ENCODE data around the gene ADCY2. TPM values are rescaled to one million over a fixed set of nuclear protein-coding genes. Genes with fewer than 3 reads are reported as not detected.

The ADCY2 gene
- total RNA-seq, 4 donors from 2014 or later = 0.19 to 2.7 (median 0.59) TPM; not detected in 1

- Histone ChIP-seq H3K27me3 (no peaks in the 10 kb centered on the region), H3K27ac (no peak overlapping the region), H3K4me1 (no peaks in the 10 kb centered on the region), H3K4me3 (no peak overlapping the region), H3K36me3 (no peaks in the 10 kb centered on the region), H3K9me3 (no peaks in the 10 kb centered on the region)
- 44 to 70% methylated on average over 2 of the region's 2 CpGs for WGBS, 2 donors
- intact Hi-C loops (cut with DNase I) = no loop called here
- DNase-seq = no peak
- TF ChIP-seq POLR2A (IDR thresholded peaks at IDR 0.05) = no peak
- no peak for TF ChIP-seq CTCF (IDR thresholded peaks at IDR 0.05)
Observed at GRCh38 chr5:7468742-7469141, 72.8 kb downstream of the ADCY2 start.

- intact Hi-C loops (cut with DNase I) = no loop called here
- DNase-seq = no peak
- TF ChIP-seq POLR2A (IDR thresholded peaks at IDR 0.05) (no peak), CTCF (IDR thresholded peaks at IDR 0.05) (no peak)
- WGBS, 2 donors = 78 to 85% methylated on average over 1 of the region's 1 CpG
- H3K27me3 ChIP-seq = no peaks in the 10 kb centered on the region
- no peaks in the 10 kb centered on the region for H3K36me3 ChIP-seq
- no peaks in the 10 kb centered on the region for H3K9me3 ChIP-seq
- H3K27ac ChIP-seq = no peak overlapping the region
- no peak overlapping the region for H3K4me3 ChIP-seq
- no peaks in the 10 kb centered on the region for H3K4me1 ChIP-seq
Observed at GRCh38 chr5:7471710-7472109, 75.8 kb downstream of the ADCY2 start.

- no peaks in the 10 kb centered on the region for H3K4me1 ChIP-seq
- no peak overlapping the region for H3K4me3 ChIP-seq
- intact Hi-C loops (cut with DNase I) = no loop called here
- DNase-seq = no peak
- H3K27ac ChIP-seq = no peak overlapping the region
- no peaks in the 10 kb centered on the region for H3K36me3 ChIP-seq
- no peak for TF ChIP-seq CTCF (IDR thresholded peaks at IDR 0.05)
- no peak for TF ChIP-seq POLR2A (IDR thresholded peaks at IDR 0.05)
- no peaks in the 10 kb centered on the region for H3K27me3 ChIP-seq
- 82 to 90% methylated on average over 2 of the region's 2 CpGs for WGBS, 2 donors
- H3K9me3 ChIP-seq = no peaks in the 10 kb centered on the region
Observed at GRCh38 chr5:7473115-7473514, 77.2 kb downstream of the ADCY2 start.

GRCh38 chr5:7473668-7474215 lies 77.8 kb downstream of the ADCY2 start:
- no peak for TF ChIP-seq CTCF (IDR thresholded peaks at IDR 0.05)
- TF ChIP-seq POLR2A (IDR thresholded peaks at IDR 0.05) = no peak
- Histone ChIP-seq H3K4me3 (no peak overlapping the region), H3K4me1 (no peaks in the 10 kb centered on the region), H3K27me3 (no peaks in the 10 kb centered on the region), H3K36me3 (no peaks in the 10 kb centered on the region), H3K9me3 (no peaks in the 10 kb centered on the region), H3K27ac (no peak overlapping the region)
- intact Hi-C loops (cut with DNase I) = no loop called here
- no peak for DNase-seq
- WGBS, 2 donors = 17 to 50% methylated on average over 1 of the region's 1 CpG

GRCh38 chr5:7474821-7475403 lies 79.0 kb downstream of the ADCY2 start:
- Histone ChIP-seq H3K36me3 (no peaks in the 10 kb centered on the region), H3K9me3 (no peaks in the 10 kb centered on the region), H3K27ac (no peak overlapping the region), H3K4me3 (no peak overlapping the region), H3K4me1 (no peaks in the 10 kb centered on the region), H3K27me3 (no peaks in the 10 kb centered on the region)
- no peak for TF ChIP-seq POLR2A (IDR thresholded peaks at IDR 0.05)
- TF ChIP-seq CTCF (IDR thresholded peaks at IDR 0.05) = no peak
- 86 to 92% methylated on average over 7 to 11 of the region's 12 CpGs for WGBS, 2 donors
- intact Hi-C loops (cut with DNase I) = no loop called here
- no peak for DNase-seq

All from esophagus squamous epithelium (tissue), 5 donors.